ENCODE measurements around the gene TTLL7.

Gene TTLL7, protein sequence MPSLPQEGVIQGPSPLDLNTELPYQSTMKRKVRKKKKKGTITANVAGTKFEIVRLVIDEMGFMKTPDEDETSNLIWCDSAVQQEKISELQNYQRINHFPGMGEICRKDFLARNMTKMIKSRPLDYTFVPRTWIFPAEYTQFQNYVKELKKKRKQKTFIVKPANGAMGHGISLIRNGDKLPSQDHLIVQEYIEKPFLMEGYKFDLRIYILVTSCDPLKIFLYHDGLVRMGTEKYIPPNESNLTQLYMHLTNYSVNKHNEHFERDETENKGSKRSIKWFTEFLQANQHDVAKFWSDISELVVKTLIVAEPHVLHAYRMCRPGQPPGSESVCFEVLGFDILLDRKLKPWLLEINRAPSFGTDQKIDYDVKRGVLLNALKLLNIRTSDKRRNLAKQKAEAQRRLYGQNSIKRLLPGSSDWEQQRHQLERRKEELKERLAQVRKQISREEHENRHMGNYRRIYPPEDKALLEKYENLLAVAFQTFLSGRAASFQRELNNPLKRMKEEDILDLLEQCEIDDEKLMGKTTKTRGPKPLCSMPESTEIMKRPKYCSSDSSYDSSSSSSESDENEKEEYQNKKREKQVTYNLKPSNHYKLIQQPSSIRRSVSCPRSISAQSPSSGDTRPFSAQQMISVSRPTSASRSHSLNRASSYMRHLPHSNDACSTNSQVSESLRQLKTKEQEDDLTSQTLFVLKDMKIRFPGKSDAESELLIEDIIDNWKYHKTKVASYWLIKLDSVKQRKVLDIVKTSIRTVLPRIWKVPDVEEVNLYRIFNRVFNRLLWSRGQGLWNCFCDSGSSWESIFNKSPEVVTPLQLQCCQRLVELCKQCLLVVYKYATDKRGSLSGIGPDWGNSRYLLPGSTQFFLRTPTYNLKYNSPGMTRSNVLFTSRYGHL

DNA sequence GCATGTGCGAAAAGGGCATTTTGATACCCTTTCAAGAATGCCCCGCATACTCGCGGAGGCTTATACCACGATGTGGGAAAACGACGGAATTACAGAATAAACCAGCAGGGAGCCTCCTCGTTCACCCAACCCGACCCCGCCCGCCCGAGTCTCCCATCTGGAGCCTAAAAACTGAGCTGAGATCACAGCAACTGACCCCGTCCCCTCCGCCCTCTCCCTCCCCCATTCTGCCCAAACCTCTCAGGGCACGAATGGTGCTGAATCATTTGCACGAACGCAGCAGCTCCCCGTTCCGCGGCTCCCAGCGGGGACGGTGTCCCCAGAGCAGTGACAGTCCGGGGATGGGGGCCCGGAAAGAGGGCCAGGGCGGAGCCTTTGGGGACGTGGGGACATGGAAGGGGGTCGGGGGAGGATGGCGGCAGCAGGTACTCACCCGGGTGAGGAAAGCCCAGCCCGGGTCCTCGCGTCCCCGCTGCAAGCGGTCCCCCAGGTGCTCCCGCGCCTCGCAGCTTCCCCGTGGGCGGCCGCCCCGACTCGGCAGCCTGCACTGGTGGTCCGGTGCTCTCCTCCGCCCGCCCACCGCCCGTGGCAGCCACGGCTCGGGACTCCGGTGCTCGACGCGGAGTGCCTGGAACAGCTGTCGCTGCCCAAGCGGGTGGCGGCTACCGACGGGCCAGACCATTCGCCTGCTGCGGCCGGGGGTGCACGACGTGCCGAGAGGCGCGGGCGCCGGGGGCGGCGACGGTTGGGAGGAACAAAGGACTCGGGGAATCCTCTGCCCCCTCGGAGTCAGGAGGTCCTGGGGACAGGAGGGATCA is at the start of gene TTLL7:
TTLL7 (minus strand) TSS at position 635 of the 818 bp plus-strand sequence. CDS start 46,921 bp downstream, outside the sequence.
- ChIA-PET CTCF (interaction anchor here (0.7 kb wide), 1 partner anchor 135 kb away, joined by 6 read pairs; no protein-coding TSS in a partner anchor), POLR2A (ENCODE audit: low non-redundant PET) (no interaction called here)
- no peak within 1 kb of the TSS for H3K27ac ChIP-seq
- DNase-seq (ENCODE audit: low spot score): peak; percentile 59
- TF ChIP-seq, protein P1, sequence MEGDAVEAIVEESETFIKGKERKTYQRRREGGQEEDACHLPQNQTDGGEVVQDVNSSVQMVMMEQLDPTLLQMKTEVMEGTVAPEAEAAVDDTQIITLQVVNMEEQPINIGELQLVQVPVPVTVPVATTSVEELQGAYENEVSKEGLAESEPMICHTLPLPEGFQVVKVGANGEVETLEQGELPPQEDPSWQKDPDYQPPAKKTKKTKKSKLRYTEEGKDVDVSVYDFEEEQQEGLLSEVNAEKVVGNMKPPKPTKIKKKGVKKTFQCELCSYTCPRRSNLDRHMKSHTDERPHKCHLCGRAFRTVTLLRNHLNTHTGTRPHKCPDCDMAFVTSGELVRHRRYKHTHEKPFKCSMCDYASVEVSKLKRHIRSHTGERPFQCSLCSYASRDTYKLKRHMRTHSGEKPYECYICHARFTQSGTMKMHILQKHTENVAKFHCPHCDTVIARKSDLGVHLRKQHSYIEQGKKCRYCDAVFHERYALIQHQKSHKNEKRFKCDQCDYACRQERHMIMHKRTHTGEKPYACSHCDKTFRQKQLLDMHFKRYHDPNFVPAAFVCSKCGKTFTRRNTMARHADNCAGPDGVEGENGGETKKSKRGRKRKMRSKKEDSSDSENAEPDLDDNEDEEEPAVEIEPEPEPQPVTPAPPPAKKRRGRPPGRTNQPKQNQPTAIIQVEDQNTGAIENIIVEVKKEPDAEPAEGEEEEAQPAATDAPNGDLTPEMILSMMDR (conservative IDR thresholded peaks at IDR 0.05; ENCODE audit: low read depth): no peak

- no peak for DNase-seq (ENCODE audit: low spot score)
- ChIA-PET CTCF (no interaction called here), POLR2A (ENCODE audit: low non-redundant PET) (no interaction called here)
- H3K27ac ChIP-seq: no peak overlapping the region
- TF ChIP-seq, protein P1 (conservative IDR thresholded peaks at IDR 0.05; ENCODE audit: low read depth): no peak
Measured at GRCh38 chr1:84042461-84042860, 43.5 kb upstream of the TTLL7 start.

- POLR2A ChIA-PET (ENCODE audit: low non-redundant PET): no interaction called here
- H3K27ac ChIP-seq: no peak overlapping the region
- TF ChIP-seq, protein P1 (conservative IDR thresholded peaks at IDR 0.05; ENCODE audit: low read depth): no peak
- CTCF ChIA-PET: interaction anchor here (0.7 kb wide), 1 partner anchor 234 kb away, joined by 3 read pairs; no protein-coding TSS in a partner anchor
- DNase-seq (ENCODE audit: low spot score): no peak
Measured at GRCh38 chr1:84037758-84038611, 39.1 kb upstream of the TTLL7 start.

DNA sequence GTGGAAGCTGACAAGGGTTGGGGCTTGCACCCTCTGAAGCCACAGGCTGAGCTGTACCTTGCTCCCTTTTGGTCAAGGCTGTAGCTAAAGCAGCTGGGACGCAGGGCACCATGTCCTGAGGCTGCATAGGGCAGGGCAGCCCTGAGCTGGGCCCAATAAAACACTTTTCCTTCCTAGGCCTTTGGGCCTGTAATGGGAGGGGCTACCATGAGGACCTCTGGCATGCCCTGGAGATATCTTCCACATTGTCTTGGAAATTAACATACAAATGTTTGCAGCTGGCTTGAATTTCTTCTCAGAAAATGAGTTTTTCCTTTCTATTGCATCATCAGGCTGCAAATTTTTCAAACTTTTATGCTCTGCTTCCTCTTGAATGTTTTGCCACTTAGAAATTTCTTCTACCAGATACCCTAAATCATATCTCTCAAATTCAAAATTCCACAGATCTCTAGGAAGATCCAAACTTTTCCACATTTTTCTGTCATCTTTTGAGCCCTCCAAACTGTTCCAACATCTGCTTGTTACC is 32.9 kb upstream of the TTLL7 start:
- no peak for DNase-seq (ENCODE audit: low spot score)
- TF ChIP-seq, protein P1 (conservative IDR thresholded peaks at IDR 0.05; ENCODE audit: low read depth): no peak
- POLR2A ChIA-PET (ENCODE audit: low non-redundant PET): no interaction called here
- CTCF ChIA-PET: no interaction called here
- no peak overlapping the region for H3K27ac ChIP-seq

DNA sequence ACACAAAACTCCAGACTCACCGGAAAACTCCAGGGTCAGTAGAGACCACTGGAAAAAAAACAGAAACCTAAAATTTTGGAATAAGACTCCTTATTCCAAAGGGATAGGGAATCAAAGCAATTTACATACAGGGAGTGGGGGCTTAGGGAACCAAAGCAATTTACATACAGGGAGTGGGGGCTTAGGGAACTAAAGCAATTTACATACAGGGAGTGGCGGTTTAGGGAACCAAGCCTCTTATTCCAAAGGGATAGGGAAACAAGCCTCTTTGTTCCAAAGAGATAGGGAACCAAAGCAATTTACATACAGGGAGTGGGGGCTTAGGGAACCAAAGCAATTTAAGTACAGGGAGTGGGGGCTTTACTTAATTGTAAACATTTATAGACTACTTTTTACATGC is 28.4 kb upstream of the TTLL7 start:
- ChIA-PET CTCF (no interaction called here), POLR2A (ENCODE audit: low non-redundant PET) (no interaction called here)
- DNase-seq (ENCODE audit: low spot score): no peak
- H3K27ac ChIP-seq: no peak overlapping the region
- TF ChIP-seq, protein P1 (conservative IDR thresholded peaks at IDR 0.05; ENCODE audit: low read depth): no peak
